Neural progenitor cell (in vitro differentiated cells): ENCODE measurements around the gene LRRC38.

Experiments
- EZH2 ChIP-seq: fragments of 200-600 bp; sonication (generic); IDR thresholded peaks from 2 replicates; pipeline ENCODE4 v1.6.1; 2017; ENCODE audit warnings: antibody characterized with exemption, mild to moderate bottlenecking, moderate library complexity
- TF ChIP-seq, protein P1 (sequence below): fragments of 200-600 bp; sonication (generic); IDR thresholded peaks from 2 replicates; pipeline ENCODE4 v1.5.1; 2017; ENCODE audit warnings: antibody characterized with exemption, mild to moderate bottlenecking

- TF ChIP-seq, protein P1, sequence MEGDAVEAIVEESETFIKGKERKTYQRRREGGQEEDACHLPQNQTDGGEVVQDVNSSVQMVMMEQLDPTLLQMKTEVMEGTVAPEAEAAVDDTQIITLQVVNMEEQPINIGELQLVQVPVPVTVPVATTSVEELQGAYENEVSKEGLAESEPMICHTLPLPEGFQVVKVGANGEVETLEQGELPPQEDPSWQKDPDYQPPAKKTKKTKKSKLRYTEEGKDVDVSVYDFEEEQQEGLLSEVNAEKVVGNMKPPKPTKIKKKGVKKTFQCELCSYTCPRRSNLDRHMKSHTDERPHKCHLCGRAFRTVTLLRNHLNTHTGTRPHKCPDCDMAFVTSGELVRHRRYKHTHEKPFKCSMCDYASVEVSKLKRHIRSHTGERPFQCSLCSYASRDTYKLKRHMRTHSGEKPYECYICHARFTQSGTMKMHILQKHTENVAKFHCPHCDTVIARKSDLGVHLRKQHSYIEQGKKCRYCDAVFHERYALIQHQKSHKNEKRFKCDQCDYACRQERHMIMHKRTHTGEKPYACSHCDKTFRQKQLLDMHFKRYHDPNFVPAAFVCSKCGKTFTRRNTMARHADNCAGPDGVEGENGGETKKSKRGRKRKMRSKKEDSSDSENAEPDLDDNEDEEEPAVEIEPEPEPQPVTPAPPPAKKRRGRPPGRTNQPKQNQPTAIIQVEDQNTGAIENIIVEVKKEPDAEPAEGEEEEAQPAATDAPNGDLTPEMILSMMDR: no peak
- TF ChIP-seq EZH2: no peak
Observed at GRCh38 chr1:13495186-13495585, 18.6 kb downstream of the LRRC38 start.
